SK-N-SH (cell line): ENCODE data around the gene C9orf50.

ENCODE experiments used
- CTCF ChIP-seq: fragments of 200-600 bp; sonication (generic); IDR thresholded peaks from 2 replicates; pipeline ENCODE4 v1.6.1; 2017; ENCODE audit warnings: antibody characterized with exemption, mild to moderate bottlenecking, moderate library complexity
- GATA2 ChIP-seq: sonication (generic); formaldehyde crosslinking; IDR thresholded peaks from 2 replicates; pipeline ENCODE4 v1.5.0; 2020; ENCODE audit warnings: mild to moderate bottlenecking, missing genetic modification reagents

DNA sequence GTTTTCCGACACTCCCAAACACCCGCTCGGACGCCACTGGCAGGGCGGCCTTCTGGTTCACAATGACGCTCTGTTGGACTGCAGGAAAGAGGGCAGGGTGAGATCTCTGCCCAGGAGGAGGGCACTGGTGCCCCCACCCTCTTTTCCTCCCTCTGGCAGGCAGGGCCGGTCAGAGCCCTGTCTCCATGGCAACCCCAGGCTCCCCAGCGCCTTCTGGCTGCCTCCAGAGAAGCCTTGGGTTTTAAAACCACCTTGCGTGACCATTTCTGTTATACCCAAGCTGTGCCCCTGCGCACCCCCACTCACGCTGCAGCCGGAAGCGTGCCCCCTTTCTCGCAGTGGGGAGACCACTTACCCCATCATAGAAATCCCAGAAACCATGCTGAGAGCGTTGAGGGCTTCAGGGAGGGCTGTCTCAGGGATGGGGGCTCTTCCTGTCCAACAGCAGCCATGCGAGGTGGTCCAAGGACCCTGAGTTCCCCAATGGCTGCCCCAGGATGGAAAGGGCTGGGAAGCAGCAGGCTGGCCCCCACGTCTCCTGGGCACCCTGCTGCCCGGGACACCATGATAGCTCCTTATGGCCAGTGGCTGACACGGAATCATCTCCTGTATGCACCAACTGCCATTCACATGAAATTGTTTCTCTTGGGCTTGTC is 7.3 kb downstream of the C9orf50 start:
- no peak for TF ChIP-seq CTCF
- TF ChIP-seq GATA2 (CRISPR knock-in tag), result no peak
